Measurements from ENCODE around the gene SPAG8.
A peak's percentile ranks its signal among the peaks of the same experiment; 100 is the strongest.

SPAG8 gene

GRCh38 chr9:35812025-35812602 is at the start of gene SPAG8:
Gene SPAG8, minus strand, starts transcription at chr9:35812262. Its CDS starts 115 bp downstream, at chr9:35812147.
- DNase-seq, result peak; percentile 92

- DNase-seq, result no peak
Measured at GRCh38 chr9:35861161-35861897, 49.3 kb upstream of the SPAG8 start.

GRCh38 chr9:35859990-35860339 is 47.9 kb upstream of the SPAG8 start:
- no peak for DNase-seq

GRCh38 chr9:35859310-35859989 is 47.4 kb upstream of the SPAG8 start:
- DNase-seq, result no peak

GRCh38 chr9:35858458-35858857 is 46.4 kb upstream of the SPAG8 start:
- no peak for DNase-seq

- no peak for DNase-seq
Measured at GRCh38 chr9:35856882-35857281, 44.8 kb upstream of the SPAG8 start.

- DNase-seq, result no peak
Measured at GRCh38 chr9:35856206-35856605, 44.1 kb upstream of the SPAG8 start.

GRCh38 chr9:35854091-35854762 is 42.2 kb upstream of the SPAG8 start:
- no peak for DNase-seq

GRCh38 chr9:35852876-35853865 is 41.1 kb upstream of the SPAG8 start:
- no peak for DNase-seq

GRCh38 chr9:35852267-35852815 is 40.3 kb upstream of the SPAG8 start:
- no peak for DNase-seq

- no peak for DNase-seq
Measured at GRCh38 chr9:35847792-35848572, 35.9 kb upstream of the SPAG8 start.

- no peak for DNase-seq
Measured at GRCh38 chr9:35845824-35846771, 34.0 kb upstream of the SPAG8 start.

- no peak for DNase-seq
Measured at GRCh38 chr9:35844628-35845270, 32.7 kb upstream of the SPAG8 start.

- DNase-seq, result no peak
Measured at GRCh38 chr9:35842795-35843194, 30.7 kb upstream of the SPAG8 start.

- DNase-seq, result no peak
Measured at GRCh38 chr9:35842020-35842745, 30.1 kb upstream of the SPAG8 start.

- DNase-seq, result no peak
Measured at GRCh38 chr9:35841645-35841900, 29.5 kb upstream of the SPAG8 start.

GRCh38 chr9:35840881-35841644 is 29.0 kb upstream of the SPAG8 start:
- DNase-seq, result no peak

- DNase-seq, result no peak
Measured at GRCh38 chr9:35839926-35840325, 27.9 kb upstream of the SPAG8 start.
